ENCODE measurements around the gene LHX4. TPM values are rescaled to one million over a fixed set of nuclear protein-coding genes. Genes with fewer than 3 reads are reported as not detected.

The LHX4 gene
- total and polyA plus RNA-seq, 2 of the 8 experiments (the other 6 are each of a cell fraction or from before 2014, with no cell fraction given), result 0.85 to 4.9 TPM

GRCh38 chr1:180231506-180231921 lies 1.4 kb downstream of the LHX4 start:
- DNase-seq (ENCODE audit: low read depth in 1 of 2, low spot score in 2 of 2) (peak in 1 of 2 experiments; percentile 77), FAIRE-seq (peak; percentile 84)
- H4K8ac ChIP-seq (ENCODE audit: extremely low read depth, insufficient read depth, low read length), result peak overlapping the region; percentile 18; the same call in 1 of the 2 replicates
- H2BK12ac ChIP-seq (ENCODE audit: low read depth, low read length), result peak overlapping the region; percentile 99; the same call in 1 of the 2 replicates
- H2BK5ac ChIP-seq (ENCODE audit: low read depth, low read length), result 0 out of 2 replicates have a peak overlapping the region, but pooled peaks have one; percentile 63
- no peak overlapping the region for H3K18ac ChIP-seq (ENCODE audit: extremely low read depth, low read length)
- H3K56ac ChIP-seq (replicated peaks; ENCODE audit: insufficient read length, low read depth, low read length), result no peak overlapping the region
- ChIA-PET CTCF (ENCODE audit: partially characterized antibody) (interaction anchor here (0.9 to 6.9 kb wide), 22 partner anchors 9 to 183 kb away, joined by 3 to 65 read pairs (median 5); no protein-coding TSS in a partner anchor), POLR2A (ENCODE audit: partially characterized antibody) (interaction anchor here (0.7 to 3.9 kb wide), 16 partner anchors 8 to 64 kb away, joined by 3 to 29 read pairs (median 5); no protein-coding TSS in a partner anchor)
- H4K91ac ChIP-seq (replicated peaks; ENCODE audit: insufficient read length, low read length), result no peak overlapping the region
- no peak overlapping the region for H2BK15ac ChIP-seq (ENCODE audit: low read length)
- H2AFZ ChIP-seq (ENCODE audit: low read length), result no peak overlapping the region
- peaks cover 41% of the 10 kb centered on the region; the same call in 1 of the 2 replicates for H3K23me2 ChIP-seq (ENCODE audit: low read depth, low read length)
- peaks cover 17 to 37% (median 26%) of the 10 kb centered on the region in 4 experiments for H3K4me1 ChIP-seq (replicated peaks in 1 of 4; ENCODE audit: control insufficient read depth in 3 of 4, insufficient read depth in 4 of 4, low read length in 3 of 4)
- H2BK20ac ChIP-seq (ENCODE audit: low read length), result no peak overlapping the region
- peaks cover 50 to 84% (median 77%) of the 10 kb centered on the region in 4 experiments for H3K27me3 ChIP-seq (replicated peaks in 1 of 4; ENCODE audit: control insufficient read depth in 3 of 4, extremely low read depth in 1 of 4, insufficient read depth in 3 of 4, low read length in 3 of 4)
- no peak overlapping the region for H3K23ac ChIP-seq (ENCODE audit: insufficient read length)
- 1% methylated on average over 19 of the region's 37 CpGs; no CpG with 5 or more reads in 1 of the 2 experiments for WGBS, 2 experiments (ENCODE audit: extremely low coverage in 1 of 2, insufficient coverage in 1 of 2, insufficient read length in 1 of 2, insufficient replicate concordance in 2 of 2, low coverage in 1 of 2, low lambda C conversion rate in 2 of 2, missing lambda C conversion rate in 1 of 2)
- peak overlapping the region; percentile 80 to 91 for H3K4me2 ChIP-seq (ENCODE audit: insufficient read depth in 1 of 2, low read depth in 2 of 2, low read length in 2 of 2)
- no peak overlapping the region for H3K14ac ChIP-seq (ENCODE audit: insufficient read length)
- H3K36me3 ChIP-seq (ENCODE audit: control insufficient read depth in 2 of 4, insufficient read depth in 4 of 4, low read length in 3 of 4), result no peaks in the 10 kb centered on the region; a peak in 1 of 8 replicates
- no peak overlapping the region for H3K27ac ChIP-seq (ENCODE audit: low read depth, low read length)
- H4K5ac ChIP-seq (ENCODE audit: insufficient read length, low read depth, low read length), result no peak overlapping the region
- H2BK120ac ChIP-seq (replicated peaks; ENCODE audit: low read depth, low read length), result no peak overlapping the region
- no peak overlapping the region for H2AK5ac ChIP-seq (ENCODE audit: low read depth, low read length)
- no peaks in the 10 kb centered on the region for H3K79me2 ChIP-seq (ENCODE audit: control insufficient read depth in 1 of 2, insufficient read depth in 2 of 2, low read length in 2 of 2)
- peaks cover 0 to 13% of the 10 kb centered on the region in 2 experiments for H4K20me1 ChIP-seq (replicated peaks in 1 of 2; ENCODE audit: control insufficient read depth in 1 of 2, insufficient read depth in 2 of 2, low read length in 2 of 2)
- peak overlapping the region; percentile 45 to 71 (median 62) for H3K4me3 ChIP-seq (ENCODE audit: extremely low read depth in 1 of 4, insufficient read depth in 2 of 4, low read depth in 3 of 4, low read length in 4 of 4)
- TF ChIP-seq YY1 (IDR thresholded peaks at IDR 0.05; ENCODE audit: low read depth, low read length) (0 out of 2 replicates have a peak, but pooled peaks have one; percentile 50), BCL11A (IDR thresholded peaks at IDR 0.05; ENCODE audit: low read depth in 2 of 2, low read length in 2 of 2) (no peak), TCF12 (IDR thresholded peaks at IDR 0.05; ENCODE audit: low read depth, low read length) (no peak), FOSL1 (IDR thresholded peaks at IDR 0.05; ENCODE audit: insufficient read depth, low read depth, low read length) (no peak), CTCF (IDR thresholded peaks at IDR 0.05; ENCODE audit: control extremely low read depth in 1 of 3, insufficient read depth in 1 of 3, low read depth in 1 of 3, low read length in 3 of 3) (peak; percentile 26 to 38 (median 34); a peak in 2 of 4 replicates), RAD21 (IDR thresholded peaks at IDR 0.05 in 1 of 2, conservative IDR thresholded peaks at IDR 0.05 in 1 of 2; ENCODE audit: low read depth in 2 of 2, low read length in 2 of 2) (peak; percentile 38 to 43), SUZ12 (IDR thresholded peaks at IDR 0.05; ENCODE audit: low read length) (peak; percentile 32), EGR1 (IDR thresholded peaks at IDR 0.05; ENCODE audit: borderline replicate concordance, low read depth, low read length) (no peak)
- no peak overlapping the region for H3K9ac ChIP-seq (replicated peaks in 1 of 4; ENCODE audit: extremely low read depth in 1 of 4, low read depth in 3 of 4, low read length in 3 of 4)
- no peak overlapping the region for H3K4ac ChIP-seq (replicated peaks; ENCODE audit: insufficient read length, low read depth, low read length)
- H3K9me3 ChIP-seq (ENCODE audit: insufficient read depth in 2 of 2, low read depth in 1 of 2, low read length in 1 of 2), result peaks cover 0 to 4% of the 10 kb centered on the region in 2 experiments; a peak in 1 of 4 replicates
- H3K79me1 ChIP-seq (ENCODE audit: low read depth, low read length), result peaks cover 2% of the 10 kb centered on the region; the same call in 1 of the 2 replicates

Measured in H1 (cell line).